Suprapubic skin (tissue), 4 donors: ENCODE measurements around the gene PRKAR2B. TPM values are rescaled to one million over a fixed set of nuclear protein-coding genes. Genes with fewer than 3 reads are reported as not detected.

ENCODE experiments used
- DNase-seq, 2 donors: peaks; one replicate each; pipeline ENCODE4 v3.0.0-alpha.2; 2019; ENCODE audit warnings: low spot score in 2 of 2
- H3K27ac ChIP-seq: fragments of 200-600 bp; sonication (generic); one replicate; pipeline ENCODE4 v1.5.1; 2019
- H3K27me3 ChIP-seq: fragments of 200-600 bp; sonication (generic); one replicate; pipeline ENCODE4 v1.5.1; 2019
- H3K36me3 ChIP-seq: fragments of 200-600 bp; sonication (generic); one replicate; pipeline ENCODE4 v1.5.1; 2019
- H3K4me1 ChIP-seq: fragments of 200-600 bp; sonication (generic); one replicate; pipeline ENCODE4 v1.5.1; 2019
- H3K4me3 ChIP-seq: fragments of 200-600 bp; sonication (generic); one replicate; pipeline ENCODE4 v1.5.1; 2019; ENCODE audit warnings: mild to moderate bottlenecking
- H3K9me3 ChIP-seq: fragments of 200-600 bp; sonication (generic); one replicate; pipeline ENCODE4 v1.5.1; 2019
- EP300 ChIP-seq: sonication (generic); formaldehyde crosslinking; IDR thresholded peaks from one replicate; pipeline ENCODE4 v1.6.1; 2017; ENCODE audit warnings: antibody characterized with exemption
- POLR2A ChIP-seq, 2 donors: fragments of 450-650 bp; IDR thresholded peaks; one replicate each; pipeline ENCODE4 v1.6.1; 2017; ENCODE audit warnings: antibody characterized with exemption in 2 of 2, mild to moderate bottlenecking in 2 of 2, moderate library complexity in 2 of 2
- POLR2AphosphoS5 ChIP-seq, 3 donors: sonication (generic); formaldehyde crosslinking; IDR thresholded peaks; one replicate each; pipeline ENCODE4 v1.6.1; 2017; ENCODE audit warnings: antibody characterized with exemption in 3 of 3
- WGBS: methylation state at CpG from one replicate; pipeline ENCODE4 v1.1.5; 2018; 5-methylcytosine and 5-hydroxymethylcytosine counted together
- total RNA-seq, 4 donors: library from RNA; depleted of rRNA; stranded (reverse); fragments of >200 nt; gene quantifications; one replicate each; pipeline ENCODE4 v1.1.0, GENCODE V29; 2016
- TF ChIP-seq, protein P1 (sequence below), 2 donors: fragments of 200-600 bp in 1 of 2; fragments of 450-650 bp in 1 of 2; sonication (generic) in 1 of 2; IDR thresholded peaks; one replicate each; pipeline ENCODE4 v1.5.1; 2016 to 2019; ENCODE audit warnings: antibody characterized with exemption in 2 of 2, mild to moderate bottlenecking in 1 of 2, moderate library complexity in 1 of 2

Gene PRKAR2B
- total RNA-seq, 4 donors from 2014 or later, result 4.2 to 10.8 (median 6.2) TPM

DNA sequence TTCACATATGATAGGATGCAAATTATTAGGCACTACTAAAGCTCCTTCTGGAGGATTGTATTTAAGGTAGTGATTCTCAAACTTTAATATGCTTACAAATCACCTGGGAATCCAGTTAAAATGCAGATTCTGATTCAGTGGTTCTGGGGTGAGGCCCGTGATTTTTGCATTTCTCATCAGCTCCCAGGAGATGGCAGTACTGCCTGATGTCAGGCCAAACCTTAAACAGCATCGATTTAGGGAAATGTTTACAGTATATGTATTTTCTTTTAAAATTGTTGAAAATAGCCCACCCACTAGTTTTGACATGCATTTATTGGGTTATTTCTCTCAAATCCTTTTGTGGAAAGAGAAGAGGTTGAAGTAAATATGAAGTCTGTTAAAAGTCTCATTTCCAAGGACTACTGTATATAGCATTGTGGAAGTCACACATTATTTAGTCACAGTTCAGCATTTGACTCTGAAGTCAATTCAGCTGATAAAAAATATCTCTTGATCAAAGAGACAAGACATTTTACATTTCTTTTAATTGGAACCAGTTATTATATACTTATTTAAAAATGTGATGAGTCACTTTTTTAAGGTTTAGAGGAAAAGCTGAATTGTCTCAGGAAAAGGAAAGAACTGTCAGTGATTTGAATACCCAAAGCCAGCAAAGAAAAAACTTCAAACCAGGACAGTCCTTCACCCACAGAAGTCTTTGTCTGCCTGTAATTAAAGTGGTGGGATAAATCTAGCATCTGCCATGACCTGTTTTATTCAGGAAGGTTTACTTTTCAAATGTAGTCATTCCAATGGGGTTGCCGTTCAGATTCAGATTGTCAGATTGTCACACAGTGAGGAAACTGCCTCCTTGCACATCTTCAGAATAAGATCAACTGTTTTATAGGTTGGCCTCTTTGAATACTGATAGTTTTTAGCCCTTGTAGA, 103.2 kb downstream of the PRKAR2B start:
- H3K36me3 ChIP-seq, result no peaks in the 10 kb centered on the region
- H3K27me3 ChIP-seq, result no peaks in the 10 kb centered on the region
- no peak overlapping the region for H3K27ac ChIP-seq
- TF ChIP-seq, protein P1, sequence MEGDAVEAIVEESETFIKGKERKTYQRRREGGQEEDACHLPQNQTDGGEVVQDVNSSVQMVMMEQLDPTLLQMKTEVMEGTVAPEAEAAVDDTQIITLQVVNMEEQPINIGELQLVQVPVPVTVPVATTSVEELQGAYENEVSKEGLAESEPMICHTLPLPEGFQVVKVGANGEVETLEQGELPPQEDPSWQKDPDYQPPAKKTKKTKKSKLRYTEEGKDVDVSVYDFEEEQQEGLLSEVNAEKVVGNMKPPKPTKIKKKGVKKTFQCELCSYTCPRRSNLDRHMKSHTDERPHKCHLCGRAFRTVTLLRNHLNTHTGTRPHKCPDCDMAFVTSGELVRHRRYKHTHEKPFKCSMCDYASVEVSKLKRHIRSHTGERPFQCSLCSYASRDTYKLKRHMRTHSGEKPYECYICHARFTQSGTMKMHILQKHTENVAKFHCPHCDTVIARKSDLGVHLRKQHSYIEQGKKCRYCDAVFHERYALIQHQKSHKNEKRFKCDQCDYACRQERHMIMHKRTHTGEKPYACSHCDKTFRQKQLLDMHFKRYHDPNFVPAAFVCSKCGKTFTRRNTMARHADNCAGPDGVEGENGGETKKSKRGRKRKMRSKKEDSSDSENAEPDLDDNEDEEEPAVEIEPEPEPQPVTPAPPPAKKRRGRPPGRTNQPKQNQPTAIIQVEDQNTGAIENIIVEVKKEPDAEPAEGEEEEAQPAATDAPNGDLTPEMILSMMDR (IDR thresholded peaks at IDR 0.05), result peak; percentile 34 to 52
- no peak for TF ChIP-seq POLR2AphosphoS5 (IDR thresholded peaks at IDR 0.05)
- TF ChIP-seq EP300, result no peak
- H3K9me3 ChIP-seq, result no peaks in the 10 kb centered on the region
- H3K4me1 ChIP-seq, result peaks cover 7% of the 10 kb centered on the region
- H3K4me3 ChIP-seq, result no peak overlapping the region
- no peak for DNase-seq
- WGBS, result 22% methylated on average over 3 of the region's 3 CpGs

DNA sequence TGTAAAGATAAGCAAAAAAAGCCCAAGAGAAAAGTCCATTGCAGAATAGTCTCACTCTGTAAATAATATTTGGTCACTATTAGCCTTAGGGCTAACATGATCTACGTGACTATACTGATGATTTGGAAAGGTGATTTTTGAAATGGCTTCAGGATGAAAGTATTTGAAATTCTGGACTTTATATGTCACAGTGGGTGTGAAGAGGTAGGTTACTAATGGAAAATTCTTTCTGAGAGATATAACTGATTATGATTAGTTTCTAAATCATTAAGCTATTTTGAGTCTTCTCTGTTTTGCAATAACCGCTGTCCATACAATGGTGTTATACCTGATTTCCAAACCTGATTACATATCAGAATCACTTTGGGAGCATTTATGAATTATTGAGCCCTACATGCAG, 104.2 kb downstream of the PRKAR2B start:
- TF ChIP-seq POLR2AphosphoS5 (IDR thresholded peaks at IDR 0.05) (no peak), POLR2A (IDR thresholded peaks at IDR 0.05) (no peak)
- TF ChIP-seq, protein P1 (IDR thresholded peaks at IDR 0.05), result no peak

DNA sequence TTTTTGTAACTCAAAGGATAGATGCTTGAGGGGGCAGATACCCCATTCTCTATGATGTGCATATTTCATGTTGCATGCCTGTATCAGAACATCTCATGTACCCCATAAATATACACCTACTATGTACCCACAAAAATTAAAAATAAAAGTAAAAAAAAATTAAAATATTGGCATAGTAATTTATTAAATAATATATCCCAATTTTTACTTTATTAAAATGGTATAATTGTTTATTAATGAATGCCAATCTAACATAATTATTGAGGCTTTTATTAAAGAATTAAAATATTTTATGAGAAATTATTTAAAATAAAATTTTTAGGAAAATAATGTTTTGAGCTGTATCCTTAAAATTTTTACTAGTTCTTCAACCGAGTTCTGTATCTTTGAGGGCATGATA, 105.4 kb downstream of the PRKAR2B start:
- no peaks in the 10 kb centered on the region for H3K36me3 ChIP-seq
- TF ChIP-seq, protein P1 (IDR thresholded peaks at IDR 0.05), result no peak
- TF ChIP-seq POLR2A (IDR thresholded peaks at IDR 0.05) (no peak), POLR2AphosphoS5 (IDR thresholded peaks at IDR 0.05) (no peak), EP300 (no peak)
- no peak overlapping the region for H3K27ac ChIP-seq
- H3K9me3 ChIP-seq, result no peaks in the 10 kb centered on the region
- H3K4me3 ChIP-seq, result no peak overlapping the region
- peaks cover 7% of the 10 kb centered on the region for H3K4me1 ChIP-seq
- 94% methylated on average over 1 of the region's 1 CpG for WGBS
- DNase-seq, result no peak
- H3K27me3 ChIP-seq, result no peaks in the 10 kb centered on the region

More for the DNA sequence above, 104.2 kb downstream of the PRKAR2B start:
- H3K9me3 ChIP-seq, result no peaks in the 10 kb centered on the region
- no peaks in the 10 kb centered on the region for H3K36me3 ChIP-seq
- no peaks in the 10 kb centered on the region for H3K27me3 ChIP-seq
- no peak overlapping the region for H3K27ac ChIP-seq
- 93% methylated on average over 2 of the region's 2 CpGs for WGBS
- no peak overlapping the region for H3K4me3 ChIP-seq
- DNase-seq, result no peak
- peaks cover 7% of the 10 kb centered on the region for H3K4me1 ChIP-seq

DNA sequence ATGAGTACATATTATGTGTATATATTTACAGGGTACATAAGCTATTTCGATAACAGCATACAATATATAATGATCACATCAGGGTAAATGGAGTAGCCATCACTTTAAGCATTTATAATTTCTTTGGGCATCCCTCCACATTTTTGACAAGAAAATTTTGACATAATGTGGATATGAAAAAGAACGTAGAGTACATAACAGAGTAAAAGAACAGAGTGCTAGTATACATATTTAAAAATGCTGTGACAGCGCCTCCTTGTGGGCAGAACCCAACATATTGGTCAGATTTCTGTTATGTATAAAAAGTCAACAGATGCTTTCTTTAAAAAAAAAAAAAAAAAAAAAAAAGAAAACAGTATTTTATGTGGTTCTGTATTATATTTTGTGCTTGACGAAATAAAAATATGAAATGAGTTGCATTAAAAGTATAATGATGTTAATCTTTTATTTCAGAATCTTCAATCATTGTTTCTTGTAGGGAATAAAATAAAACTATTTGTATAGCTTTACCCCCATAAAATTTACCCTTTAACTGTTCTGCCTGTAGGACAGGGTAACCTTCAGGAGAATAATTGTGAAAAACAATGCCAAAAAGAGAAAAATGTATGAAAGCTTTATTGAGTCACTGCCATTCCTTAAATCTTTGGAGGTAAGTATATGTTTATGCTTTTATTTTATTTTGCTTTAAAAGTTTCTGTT, 106.0 kb downstream of the PRKAR2B start:
- Histone ChIP-seq H3K27ac (no peak overlapping the region), H3K36me3 (no peaks in the 10 kb centered on the region), H3K9me3 (no peaks in the 10 kb centered on the region), H3K27me3 (no peaks in the 10 kb centered on the region), H3K4me1 (peaks cover 7% of the 10 kb centered on the region), H3K4me3 (no peak overlapping the region)
- TF ChIP-seq POLR2A (IDR thresholded peaks at IDR 0.05), result no peak
- TF ChIP-seq, protein P1 (IDR thresholded peaks at IDR 0.05), result peak; percentile 44 to 50
- DNase-seq, result peak; percentile 82 to 86
- WGBS, result 23% methylated on average over 4 of the region's 4 CpGs

DNA sequence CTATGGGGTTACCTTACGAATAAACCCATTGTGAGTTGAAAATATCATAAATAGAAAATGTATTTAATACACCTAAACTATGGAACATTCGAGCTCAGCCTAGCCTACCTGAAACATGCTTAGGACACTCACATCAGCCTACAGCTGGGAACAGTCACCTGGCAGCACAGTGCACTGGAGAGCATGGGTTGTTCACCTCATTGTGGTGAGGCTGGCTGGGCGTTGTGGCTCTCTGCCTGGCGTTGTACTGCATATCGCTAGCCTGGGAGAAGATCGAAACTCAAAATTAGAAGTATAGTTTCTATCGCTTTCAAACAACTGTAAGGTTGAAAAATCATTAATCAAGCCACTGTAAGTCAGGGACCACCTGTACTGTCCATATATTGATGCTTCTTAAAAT, 107.0 kb downstream of the PRKAR2B start:
- H3K4me3 ChIP-seq, result no peak overlapping the region
- no peaks in the 10 kb centered on the region for H3K9me3 ChIP-seq
- WGBS, result 95% methylated on average over 7 of the region's 7 CpGs
- H3K27ac ChIP-seq, result no peak overlapping the region
- no peak for TF ChIP-seq EP300
- TF ChIP-seq POLR2A (IDR thresholded peaks at IDR 0.05), result no peak
- TF ChIP-seq POLR2AphosphoS5 (IDR thresholded peaks at IDR 0.05), result no peak
- TF ChIP-seq, protein P1 (IDR thresholded peaks at IDR 0.05), result no peak
- H3K4me1 ChIP-seq, result peaks cover 7% of the 10 kb centered on the region
- H3K36me3 ChIP-seq, result no peaks in the 10 kb centered on the region
- no peaks in the 10 kb centered on the region for H3K27me3 ChIP-seq
- no peak for DNase-seq
